Measurements from ENCODE around the gene CIAO1. TPM values are rescaled to one million over a fixed set of nuclear protein-coding genes. Genes with fewer than 3 reads are reported as not detected.

CIAO1 gene
- total RNA-seq (ENCODE audit: low replicate concordance): 49.0 and 70.7 TPM in 2 replicates

DNA sequence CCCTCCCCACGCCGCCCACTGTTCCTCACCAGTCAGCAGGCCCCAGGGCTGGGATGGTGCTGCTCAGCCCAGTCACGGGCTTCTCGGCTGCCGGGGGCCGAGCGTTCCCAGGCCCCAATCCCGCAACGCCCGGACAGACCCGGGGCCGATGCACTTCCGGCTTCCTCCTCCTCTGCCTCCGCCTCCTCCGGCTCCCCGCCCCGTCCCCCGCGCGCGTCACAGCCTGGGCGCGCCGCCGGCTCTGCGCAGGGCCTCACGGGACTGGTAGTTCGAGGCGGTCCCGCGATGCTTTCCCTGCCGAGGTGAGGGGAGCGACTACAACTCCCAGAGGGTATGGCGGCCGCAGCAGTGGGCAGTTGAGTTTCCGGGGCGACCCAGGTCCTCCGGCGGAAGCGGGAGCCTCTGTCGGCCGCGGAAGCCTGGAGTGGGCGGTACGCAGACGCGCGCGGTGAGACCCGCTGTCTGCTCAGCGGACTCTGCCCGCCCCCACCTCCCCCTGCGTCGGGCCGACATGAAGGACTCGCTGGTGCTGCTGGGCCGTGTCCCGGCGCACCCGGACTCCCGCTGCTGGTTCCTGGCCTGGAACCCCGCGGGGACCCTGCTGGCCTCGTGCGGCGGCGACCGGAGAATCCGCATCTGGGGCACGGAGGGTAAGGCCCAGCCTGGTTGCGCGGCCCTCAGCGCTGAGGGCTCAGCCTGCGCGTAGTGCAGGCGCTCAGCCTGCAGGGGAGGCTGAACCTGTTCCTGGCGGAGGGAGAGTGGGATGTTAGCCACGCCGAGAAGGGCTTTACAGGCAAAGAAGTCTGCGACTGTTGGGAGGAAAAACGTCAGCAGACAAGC is at the start of gene CIAO1, which contains the start of gene TMEM127:
Gene CIAO1 (plus strand): TSS at position 386 of the 840 bp plus-strand sequence. CDS start 126 bp downstream, at position 512.
Gene TMEM127 (minus strand): TSS at position 158 of the 840 bp plus-strand sequence. CDS start 616 bp downstream, outside the sequence.

GRCh38 chr2:96305091-96305978 is 39.3 kb downstream of the CIAO1 start, which contains the start of gene SNRNP200:
TSS of gene SNRNP200 (minus strand) at chr2:96305546. CDS start at chr2:96305437, 109 bp downstream.

Other genes starting within 250 kb of the CIAO1 start
- gene GPAT2, start 231.3 kb upstream of the CIAO1 start, total RNA-seq (ENCODE audit: low replicate concordance): 1.9 and 12.7 TPM in 2 replicates
- 3.5 TPM in 1 of 2 replicates, not detected in the other for gene ADRA2B, start 149.7 kb upstream of the CIAO1 start, total RNA-seq (ENCODE audit: low replicate concordance)
- not detected in 2 replicates for gene ASTL, start 127.7 kb upstream of the CIAO1 start, total RNA-seq (ENCODE audit: low replicate concordance)
- 0.12 and 0.38 TPM in 2 replicates for gene DUSP2, start 120.8 kb upstream of the CIAO1 start, total RNA-seq (ENCODE audit: low replicate concordance)
- gene STARD7, start 57.4 kb upstream of the CIAO1 start, total RNA-seq (ENCODE audit: low replicate concordance): 82.5 and 111 TPM in 2 replicates
- 12.4 and 13.9 TPM in 2 replicates for gene TMEM127, start 228 bp upstream of the CIAO1 start, total RNA-seq (ENCODE audit: low replicate concordance)
- 41.7 and 59.6 TPM in 2 replicates for gene SNRNP200, start 39.3 kb downstream of the CIAO1 start, total RNA-seq (ENCODE audit: low replicate concordance)
- gene ITPRIPL1, start 59.1 kb downstream of the CIAO1 start, total RNA-seq (ENCODE audit: low replicate concordance): 0.75 and 1.2 TPM in 2 replicates
- 1.1 and 5.7 TPM in 2 replicates for gene NCAPH, start 69.5 kb downstream of the CIAO1 start, total RNA-seq (ENCODE audit: low replicate concordance)
- gene NEURL3, start 239.1 kb downstream of the CIAO1 start, total RNA-seq (ENCODE audit: low replicate concordance): 0.08 TPM in 1 of 2 replicates, not detected in the other